ENCODE measurements around the gene KCNJ18.
"Not testable (repeated sequence)": the region's sequence is repeated elsewhere in the genome, so short reads cannot be mapped to it uniquely, and the experiment has no call there.

The KCNJ18 gene

GRCh38 chr17:21671871-21672270, 20.5 kb upstream of the KCNJ18 start:
- DNase-seq = not testable (repeated sequence)

GRCh38 chr17:21673451-21674241, 18.7 kb upstream of the KCNJ18 start:
- not testable (repeated sequence) for DNase-seq

DNA sequence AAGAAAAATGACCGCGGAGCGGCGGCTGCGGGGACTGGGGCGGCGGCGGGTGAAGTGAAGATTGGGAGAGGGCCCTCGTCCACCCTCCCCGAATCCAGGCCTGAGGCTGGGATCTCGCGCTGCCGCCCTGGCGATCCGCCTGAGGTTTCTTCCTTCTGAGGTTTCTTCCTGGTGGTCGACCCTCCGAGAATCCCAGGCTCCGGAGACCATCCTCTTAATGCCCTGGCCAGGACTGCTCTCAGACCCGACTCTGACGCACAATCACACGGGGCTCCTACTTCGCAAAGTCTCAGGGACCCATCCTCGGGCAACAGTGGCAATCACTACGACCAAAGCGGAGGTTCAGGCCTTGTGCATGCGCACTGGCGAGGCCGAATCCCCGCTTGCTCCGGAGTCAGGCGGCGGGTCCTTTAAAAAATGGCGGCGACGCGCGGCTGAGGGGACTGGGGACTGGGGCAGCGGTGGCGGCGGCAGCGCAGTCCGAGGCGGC, 18.0 kb upstream of the KCNJ18 start:
- no peak for DNase-seq

GRCh38 chr17:21674891-21675738, 17.2 kb upstream of the KCNJ18 start:
- DNase-seq = not testable (repeated sequence)

- DNase-seq = not testable (repeated sequence)
Measured at GRCh38 chr17:21675739-21676130, 16.6 kb upstream of the KCNJ18 start.

GRCh38 chr17:21676281-21677111, 15.8 kb upstream of the KCNJ18 start:
- DNase-seq = no peak

- DNase-seq = no peak
Measured at GRCh38 chr17:21677126-21677910, 15.0 kb upstream of the KCNJ18 start.

GRCh38 chr17:21677911-21678310, 14.4 kb upstream of the KCNJ18 start:
- DNase-seq = no peak

DNA sequence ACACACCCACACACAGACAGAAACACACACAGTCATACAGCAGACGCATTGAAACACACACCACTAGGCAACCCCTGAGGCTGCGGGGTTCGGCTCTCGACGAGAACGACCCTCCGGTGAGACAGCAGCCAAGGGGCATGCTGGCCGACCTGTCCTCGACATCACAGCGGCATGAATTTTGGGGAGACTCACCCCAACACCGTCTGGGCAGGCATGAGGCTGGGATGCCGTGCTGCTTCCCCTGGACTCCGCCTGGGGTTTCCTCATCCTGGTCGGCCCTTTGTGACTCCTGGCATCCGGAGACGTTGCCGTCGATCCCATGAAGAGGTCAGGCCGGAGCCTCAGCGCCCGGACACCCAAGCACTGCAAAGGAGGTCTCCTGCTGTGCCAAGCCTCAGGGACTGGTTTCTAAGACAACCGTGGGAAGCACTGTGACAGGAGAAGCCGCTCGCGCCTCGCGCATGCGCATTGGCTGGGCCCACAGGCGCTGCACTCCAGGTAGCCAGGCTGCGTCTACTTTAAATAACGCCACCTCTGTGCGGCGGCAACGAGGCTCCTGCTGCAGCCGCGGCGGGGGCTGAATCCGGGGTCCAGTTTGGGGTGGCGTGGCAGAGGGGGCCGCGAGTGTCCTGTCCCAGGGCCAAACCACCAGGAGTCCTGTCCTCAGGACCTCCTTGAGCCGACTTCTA, 13.8 kb upstream of the KCNJ18 start:
- no peak for DNase-seq

- DNase-seq = no peak
Measured at GRCh38 chr17:21679256-21680146, 12.8 kb upstream of the KCNJ18 start.

DNA sequence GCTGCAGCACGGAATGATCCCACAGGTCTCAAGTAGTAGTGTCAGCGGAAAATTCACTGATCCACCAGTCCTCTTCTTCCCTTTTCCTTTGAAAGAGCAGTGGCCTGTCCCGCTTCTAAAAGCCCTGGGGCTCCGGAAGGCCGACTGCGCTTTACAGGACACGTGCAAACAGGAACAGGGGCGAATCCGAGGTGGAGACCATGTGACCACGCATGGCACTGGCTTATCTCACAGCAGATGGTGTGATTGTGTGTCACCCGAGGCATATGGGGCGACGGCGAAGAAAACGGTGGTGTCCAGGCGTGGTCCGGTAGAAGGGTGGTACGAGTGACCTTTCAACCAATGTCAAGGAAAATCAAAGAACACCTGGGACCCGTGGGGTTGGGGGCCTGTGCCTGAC, 12.0 kb upstream of the KCNJ18 start:
- DNase-seq = no peak

GRCh38 chr17:21680850-21681351, 11.4 kb upstream of the KCNJ18 start:
- not testable (repeated sequence) for DNase-seq

GRCh38 chr17:21681576-21681975, 10.7 kb upstream of the KCNJ18 start:
- DNase-seq = not testable (repeated sequence)

DNA sequence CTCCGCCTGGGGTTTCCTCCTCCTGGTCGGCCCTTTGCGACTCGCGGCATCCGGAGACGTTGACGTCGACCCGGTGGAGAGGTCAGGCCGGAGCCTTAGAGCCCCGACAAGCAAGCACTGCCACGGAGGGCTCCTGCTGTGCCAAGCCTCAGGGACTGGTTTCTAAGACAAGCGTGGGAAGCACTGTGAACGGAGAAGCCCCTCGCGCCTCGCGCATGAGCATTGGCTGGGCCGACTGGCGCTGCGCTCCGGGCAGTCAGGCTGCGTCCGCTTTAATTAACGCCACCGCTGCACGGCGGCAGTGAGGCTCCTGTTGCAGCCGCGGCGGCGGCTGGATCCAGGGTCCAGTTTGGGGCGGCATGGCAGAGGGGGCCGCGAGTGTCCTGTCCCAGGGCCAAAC, 10.2 kb upstream of the KCNJ18 start:
- DNase-seq = not testable (repeated sequence)

- not testable (repeated sequence) for DNase-seq
Measured at GRCh38 chr17:21683142-21683712, 9.1 kb upstream of the KCNJ18 start.

- DNase-seq = not testable (repeated sequence)
Measured at GRCh38 chr17:21683897-21684296, 8.4 kb upstream of the KCNJ18 start.

DNA sequence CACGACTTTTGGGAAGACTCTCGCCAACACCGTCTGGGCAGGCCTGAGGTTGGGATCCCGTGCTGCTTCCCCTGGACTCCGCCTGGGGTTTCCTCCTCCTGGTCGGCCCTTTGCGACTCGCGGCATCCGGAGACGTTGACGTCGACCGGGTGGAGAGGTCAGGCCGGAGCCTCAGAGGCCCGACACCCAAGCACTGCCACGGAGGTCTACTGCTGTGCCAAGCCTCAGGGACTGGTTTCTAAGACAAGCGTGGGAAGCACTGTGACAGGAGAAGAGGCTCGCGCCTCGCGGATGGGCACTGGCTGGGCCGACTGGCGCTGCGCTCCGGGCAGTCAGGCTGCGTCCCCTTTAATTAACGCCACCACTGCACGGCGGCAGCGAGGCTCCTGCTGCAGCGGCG, 7.9 kb upstream of the KCNJ18 start:
- DNase-seq = not testable (repeated sequence)

DNA sequence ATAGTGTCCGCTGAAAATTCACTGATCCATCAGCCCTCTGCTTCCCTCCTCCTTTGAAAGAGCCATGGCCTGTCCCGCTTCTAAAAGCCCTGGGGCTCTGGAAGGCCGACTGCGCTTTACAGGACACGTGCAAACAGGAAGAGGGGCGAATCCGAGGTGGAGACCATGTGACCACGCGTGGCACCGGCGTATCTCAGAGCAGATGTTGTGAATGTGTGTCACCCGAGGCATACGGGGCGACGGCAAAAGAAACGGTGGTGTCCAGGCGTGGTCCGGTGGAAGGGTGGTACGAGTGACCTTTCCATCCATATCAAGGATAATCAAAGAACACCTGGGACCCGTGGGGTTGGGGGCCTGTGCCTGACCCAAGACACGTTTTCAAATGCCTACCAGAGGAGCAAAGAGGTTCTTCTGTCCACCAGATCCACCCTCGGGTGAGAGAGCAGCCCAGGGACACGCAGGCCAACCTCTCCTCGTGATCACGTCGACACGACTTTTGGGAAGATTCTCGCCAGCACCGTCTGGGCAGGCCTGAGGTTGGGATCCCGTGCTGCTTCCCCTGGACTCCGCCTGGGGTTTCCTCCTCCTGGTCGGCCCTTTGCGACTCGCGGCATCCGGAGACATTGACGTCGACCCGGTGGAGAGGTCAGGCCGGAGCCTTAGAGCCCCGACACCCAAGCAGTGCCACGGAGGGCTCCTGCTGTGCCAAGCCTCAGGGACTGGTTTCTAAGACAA, 7.1 kb upstream of the KCNJ18 start:
- DNase-seq = not testable (repeated sequence)
